ENCODE data around the gene SLC25A10. TPM values are rescaled to one million over a fixed set of nuclear protein-coding genes. Genes with fewer than 3 reads are reported as not detected.

Gene SLC25A10
- total RNA-seq, 1 experiment from 2014 or later, result 30.9 TPM

- WGBS (ENCODE audit: extremely low coverage, insufficient read length, low lambda C conversion rate), result no CpG with 5 or more reads among the region's 25 CpGs
- peak overlapping the region; percentile 54 to 93 for H3K4me3 Mint-ChIP-seq
- no peak overlapping the region for H3K4me2 ChIP-seq (ENCODE audit: insufficient read depth, insufficient read length, low read length)
- no peaks in the 10 kb centered on the region for H4K20me1 ChIP-seq (ENCODE audit: control insufficient read depth, insufficient read depth, insufficient read length)
- H3K4ac ChIP-seq (ENCODE audit: low read depth, low read length), result no peak overlapping the region
- H4K8ac ChIP-seq (replicated peaks; ENCODE audit: insufficient read length, low read depth, low read length), result no peak overlapping the region
- peaks cover 8% of the 10 kb centered on the region; the same call in 1 of the 2 replicates for H3K79me2 ChIP-seq (ENCODE audit: insufficient read depth, low read length)
- H3K27me3 Mint-ChIP-seq (ENCODE audit: low read depth), result no peaks in the 10 kb centered on the region; the same call in 1 of the 2 replicates
- H3K23ac ChIP-seq (ENCODE audit: insufficient read length, low read depth, low read length), result no peak overlapping the region
- no peak overlapping the region for H2BK20ac ChIP-seq (ENCODE audit: low read depth, low read length, poor library complexity, severe bottlenecking)
- H3K79me1 ChIP-seq (ENCODE audit: insufficient read depth, low read depth, low read length, poor library complexity, severe bottlenecking), result peaks cover 8% of the 10 kb centered on the region
- H3K27ac Mint-ChIP-seq, result peak overlapping the region in 2 of 3 experiments; percentile 32 to 53; a peak in 3 of 7 replicates
- H3K4me1 Mint-ChIP-seq, result peaks cover 4 to 17% of the 10 kb centered on the region in 2 experiments
- H2BK15ac ChIP-seq (ENCODE audit: low read depth, low read length), result no peak overlapping the region
- H3K9me3 Mint-ChIP-seq, result no peaks in the 10 kb centered on the region
- H2AFZ ChIP-seq (ENCODE audit: low read length), result no peak overlapping the region
- peaks cover 33 to 70% (median 57%) of the 10 kb centered on the region in 3 experiments; a peak in 6 of 7 replicates for H3K36me3 Mint-ChIP-seq (ENCODE audit: insufficient read depth in 1 of 3, low read depth in 3 of 3)
- no peak overlapping the region for H3K18ac ChIP-seq (ENCODE audit: insufficient read length, low read depth, low read length)
- no peak overlapping the region for H3K9ac ChIP-seq (ENCODE audit: extremely low read depth, insufficient read length, low read length)
- H3K9me3 ChIP-seq (ENCODE audit: control insufficient read depth, low read depth, low read length), result no peaks in the 10 kb centered on the region
- no peak overlapping the region for H3T11ph ChIP-seq (ENCODE audit: low read length)
- H3K14ac ChIP-seq (ENCODE audit: insufficient read depth, low read length), result no peak overlapping the region
- H4K5ac ChIP-seq (ENCODE audit: insufficient read length, low read depth, low read length), result no peak overlapping the region
- H3K4me1 ChIP-seq (ENCODE audit: insufficient read depth, low read length), result 0 out of 2 replicates have a peak, but pooled peaks cover 4% of the 10 kb centered on the region
- no peak overlapping the region for H2BK5ac ChIP-seq (ENCODE audit: insufficient read length, low read length)
- no peak overlapping the region for H2AK5ac ChIP-seq (ENCODE audit: insufficient read length, low read length)
- no peak overlapping the region for H2BK120ac ChIP-seq (ENCODE audit: low read depth, low read length, poor library complexity, severe bottlenecking)
- DNase-seq, result no peak
- H3K56ac ChIP-seq (ENCODE audit: insufficient read length, low read depth, low read length), result no peak overlapping the region
- TF ChIP-seq, protein P1, sequence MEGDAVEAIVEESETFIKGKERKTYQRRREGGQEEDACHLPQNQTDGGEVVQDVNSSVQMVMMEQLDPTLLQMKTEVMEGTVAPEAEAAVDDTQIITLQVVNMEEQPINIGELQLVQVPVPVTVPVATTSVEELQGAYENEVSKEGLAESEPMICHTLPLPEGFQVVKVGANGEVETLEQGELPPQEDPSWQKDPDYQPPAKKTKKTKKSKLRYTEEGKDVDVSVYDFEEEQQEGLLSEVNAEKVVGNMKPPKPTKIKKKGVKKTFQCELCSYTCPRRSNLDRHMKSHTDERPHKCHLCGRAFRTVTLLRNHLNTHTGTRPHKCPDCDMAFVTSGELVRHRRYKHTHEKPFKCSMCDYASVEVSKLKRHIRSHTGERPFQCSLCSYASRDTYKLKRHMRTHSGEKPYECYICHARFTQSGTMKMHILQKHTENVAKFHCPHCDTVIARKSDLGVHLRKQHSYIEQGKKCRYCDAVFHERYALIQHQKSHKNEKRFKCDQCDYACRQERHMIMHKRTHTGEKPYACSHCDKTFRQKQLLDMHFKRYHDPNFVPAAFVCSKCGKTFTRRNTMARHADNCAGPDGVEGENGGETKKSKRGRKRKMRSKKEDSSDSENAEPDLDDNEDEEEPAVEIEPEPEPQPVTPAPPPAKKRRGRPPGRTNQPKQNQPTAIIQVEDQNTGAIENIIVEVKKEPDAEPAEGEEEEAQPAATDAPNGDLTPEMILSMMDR (conservative IDR thresholded peaks at IDR 0.05), result no peak
- no peak overlapping the region for H3K27ac ChIP-seq (ENCODE audit: insufficient read length, low read depth, low read length)
- H3K27me3 ChIP-seq (ENCODE audit: insufficient read depth, low read length), result no peaks in the 10 kb centered on the region
- H2BK12ac ChIP-seq (ENCODE audit: insufficient read length, low read depth, low read length), result no peak overlapping the region
- peaks cover 19% of the 10 kb centered on the region for H3K23me2 ChIP-seq (ENCODE audit: insufficient read length, low read depth, low read length, poor library complexity, severe bottlenecking)
- no peak overlapping the region for H4K91ac ChIP-seq (ENCODE audit: insufficient read length, low read depth, low read length)
Observed at GRCh38 chr17:81700353-81701287, 11.5 kb upstream of the SLC25A10 start.
